Measurements from ENCODE around the gene TMEM154.

GRCh38 chr4:152601156-152601555 is 78.6 kb downstream of the TMEM154 start:
- TF ChIP-seq POLR2A (IDR thresholded peaks at IDR 0.05) (no peak), EP300 (IDR thresholded peaks at IDR 0.05) (no peak), CTCF (IDR thresholded peaks at IDR 0.05) (no peak), POLR2AphosphoS5 (IDR thresholded peaks at IDR 0.05) (no peak)
